A673 (cell line): Measurements from ENCODE around the gene ZNF653. TPM values are rescaled to one million over a fixed set of nuclear protein-coding genes. Genes with fewer than 3 reads are reported as not detected.
A peak's percentile ranks its signal among the peaks of the same experiment; 100 is the strongest.
"Not testable (repeated sequence)": the region's sequence is repeated elsewhere in the genome, so short reads cannot be mapped to it uniquely, and the experiment has no call there.

Experiments
- BruUV-seq: library from RNA; stranded (reverse); fragments of 400-500 nt; replicated peaks from 2 replicates; lab custom pipeline; 2021; lab: Mats Ljungman, UMichigan
- CTCF ChIA-PET: fragments of 300-600 bp; sonication (Branson Sonifier 250); formaldehyde crosslinking; loops from one replicate; lab custom pipeline; 2022; ENCODE audit warnings: antibody characterized with exemption; lab: Charles Lee
- POLR2A ChIA-PET: fragments of 300-600 bp; sonication (Branson Sonifier 250); formaldehyde crosslinking; loops from one replicate; lab custom pipeline; 2022; ENCODE audit warnings: antibody characterized with exemption; ENCODE audit not compliant: low non-redundant PET; lab: Charles Lee
- DNase-seq: peaks from one replicate; pipeline ENCODE4 v3.0.0-alpha.2; 2015; ENCODE audit warnings: low spot score
- H3K27ac ChIP-seq: fragments of 200-600 bp; sonication (generic); 2 replicates; pipeline ENCODE4 v1.5.1; 2016; ENCODE audit warnings: mixed run types, low read depth, mild to moderate bottlenecking, mixed read lengths, antibody characterized with exemption, low read length; ENCODE audit not compliant: poor library complexity, severe bottlenecking
- H3K27me3 ChIP-seq: fragments of 200-600 bp; sonication (generic); replicated peaks from 2 replicates; pipeline ENCODE4 v1.6.1; 2017; ENCODE audit warnings: mixed run types, low read depth, mild to moderate bottlenecking, mixed read lengths, antibody characterized with exemption, low read length; ENCODE audit not compliant: insufficient read depth, poor library complexity
- H3K36me3 ChIP-seq: fragments of 200-600 bp; sonication (generic); 2 replicates; pipeline ENCODE4 v1.6.1; 2016; ENCODE audit warnings: mixed run types, mild to moderate bottlenecking, mixed read lengths, antibody characterized with exemption, low read length; ENCODE audit not compliant: insufficient read depth, poor library complexity, severe bottlenecking
- H3K4me1 ChIP-seq: fragments of 200-600 bp; sonication (generic); 2 replicates; pipeline ENCODE4 v1.6.1; 2017; ENCODE audit warnings: mixed run types, mild to moderate bottlenecking, mixed read lengths, antibody characterized with exemption, low read length; ENCODE audit not compliant: insufficient read depth, poor library complexity, severe bottlenecking
- H3K4me3 ChIP-seq: fragments of 200-600 bp; sonication (generic); 2 replicates; pipeline ENCODE4 v1.5.1; 2016; ENCODE audit warnings: low read depth, mixed run types, mild to moderate bottlenecking, mixed read lengths, low read length; ENCODE audit not compliant: poor library complexity, severe bottlenecking
- H3K9me3 ChIP-seq: fragments of 200-600 bp; sonication (generic); 2 replicates; pipeline ENCODE4 v1.6.1; 2016; ENCODE audit warnings: mixed run types, low read depth, mild to moderate bottlenecking, mixed read lengths, antibody characterized with exemption, low read length; ENCODE audit not compliant: poor library complexity, severe bottlenecking
- CTCF ChIP-seq: fragments of 300-800, 200-600 bp; sonication (generic); conservative IDR thresholded peaks from 2 replicates; pipeline ENCODE4 v1.5.1; 2017; ENCODE audit warnings: low read depth, mild to moderate bottlenecking, antibody characterized with exemption, low read length, moderate library complexity, mixed read lengths
- EZH2 ChIP-seq: fragments of 200-600 bp; sonication (generic); IDR thresholded peaks from 2 replicates; pipeline ENCODE4 v1.6.1; 2017; ENCODE audit warnings: borderline replicate concordance, low read depth, mild to moderate bottlenecking, mixed read lengths, antibody characterized with exemption, low read length; ENCODE audit not compliant: poor library complexity, severe bottlenecking
- intact Hi-C: fragments of 100-400 bp; cut with micrococcal nuclease; formaldehyde crosslinking; loops from one replicate; pipeline ENCODE4 v1.10.0; 2022; ENCODE audit not compliant: unreplicated experiment
- total RNA-seq: library from RNA; stranded (reverse); gene quantifications from 2 replicates; pipeline ENCODE4 v1.2.3, GENCODE V29; 2021

ZNF653 gene
- total RNA-seq, 1 experiment from 2014 or later: 15.9 TPM

- no peak for TF ChIP-seq CTCF
- TF ChIP-seq EZH2: no peak
- Histone ChIP-seq H3K27ac (no peak overlapping the region), H3K9me3 (no peaks in the 10 kb centered on the region), H3K4me3 (no peak overlapping the region), H3K4me1 (peaks cover 6% of the 10 kb centered on the region), H3K36me3 (no peaks in the 10 kb centered on the region), H3K27me3 (no peaks in the 10 kb centered on the region)
- ChIA-PET CTCF (interaction anchor here (0.6 kb wide), 2 partner anchors 9 to 80 kb away, joined by 4 to 6 read pairs; no protein-coding TSS in a partner anchor), POLR2A (no interaction called here)
- intact Hi-C loops: no loop called here
- no TSS peak for BruUV-seq
- no peak for DNase-seq
These were observed 44.2 kb downstream of the ZNF653 start for GRCh38 chr19:11461453-11461852.

GRCh38 chr19:11460207-11460606 lies 45.4 kb downstream of the ZNF653 start:
- H3K27me3 ChIP-seq: no peaks in the 10 kb centered on the region
- BruUV-seq: no TSS peak
- TF ChIP-seq EZH2 (no peak), CTCF (peak; percentile 43)
- intact Hi-C loops: no loop called here
- H3K4me3 ChIP-seq: no peak overlapping the region
- H3K4me1 ChIP-seq: peaks cover 6% of the 10 kb centered on the region
- CTCF ChIA-PET: no interaction called here
- no peak overlapping the region for H3K27ac ChIP-seq
- no peak for DNase-seq
- POLR2A ChIA-PET: no interaction called here
- no peaks in the 10 kb centered on the region for H3K9me3 ChIP-seq
- no peaks in the 10 kb centered on the region for H3K36me3 ChIP-seq

- H3K4me3 ChIP-seq, H3K36me3 ChIP-seq, BruUV-seq, POLR2A ChIA-PET, CTCF ChIA-PET, DNase-seq, H3K4me1 ChIP-seq, intact Hi-C loops, H3K27me3 ChIP-seq, H3K9me3 ChIP-seq, H3K27ac ChIP-seq: not testable (repeated sequence)
These were observed 46.7 kb downstream of the ZNF653 start for GRCh38 chr19:11458912-11459311.

- CTCF ChIA-PET: no interaction called here
- Histone ChIP-seq H3K4me3 (no peak overlapping the region), H3K27me3 (no peaks in the 10 kb centered on the region), H3K4me1 (peaks cover 6% of the 10 kb centered on the region), H3K27ac (no peak overlapping the region), H3K36me3 (no peaks in the 10 kb centered on the region), H3K9me3 (no peaks in the 10 kb centered on the region)
- no TSS peak for BruUV-seq
- TF ChIP-seq CTCF: no peak
- no peak for TF ChIP-seq EZH2
- no peak for DNase-seq
- intact Hi-C loops: no loop called here
- POLR2A ChIA-PET: no interaction called here
These were observed 47.3 kb downstream of the ZNF653 start for GRCh38 chr19:11458236-11458900.
